Neutrophil (primary cell): ENCODE results near the gene NFATC4.

Experiments
- H3K27ac ChIP-seq: fragments of 200-600 bp; sonication (generic); 2 replicates; pipeline ENCODE4 v1.5.1; 2016; ENCODE audit warnings: mild to moderate bottlenecking, moderate library complexity
- H3K27me3 ChIP-seq: fragments of 200-600 bp; sonication (generic); 2 replicates; pipeline ENCODE4 v1.6.0; 2016; ENCODE audit warnings: mild to moderate bottlenecking
- H3K36me3 ChIP-seq: fragments of 200-600 bp; sonication (generic); 2 replicates; pipeline ENCODE4 v1.5.1; 2017
- H3K4me1 ChIP-seq, 2 experiments: fragments of 200-600 bp in 1 of 2; sonication (generic) in 1 of 2; 1 replicate in 1 of 2; 2 replicates in 1 of 2; pipeline versions ENCODE4 v1.5.1 to v1.6.1; 2013 to 2016; ENCODE audit warnings: low read depth in 1 of 2, low read length in 1 of 2, mild to moderate bottlenecking in 1 of 2, moderate library complexity in 1 of 2; ENCODE audit not compliant: control insufficient read depth in 1 of 2, insufficient read depth in 1 of 2
- H3K4me3 ChIP-seq, 2 experiments: fragments of 200-600 bp in 1 of 2; sonication (generic) in 1 of 2; 1 replicate in 1 of 2; 2 replicates in 1 of 2; pipeline ENCODE4 v1.5.1; 2013 to 2016; ENCODE audit warnings: low read depth in 1 of 2, low read length in 1 of 2, mild to moderate bottlenecking in 1 of 2, moderate library complexity in 1 of 2
- H3K9me3 ChIP-seq: fragments of 200-600 bp; sonication (generic); 2 replicates; pipeline ENCODE4 v1.5.1; 2016
- TF ChIP-seq, protein P1 (sequence below): fragments of 200-600 bp; sonication (generic); IDR thresholded peaks from 2 replicates; pipeline ENCODE4 v1.5.1; 2016; ENCODE audit warnings: antibody characterized with exemption

The NFATC4 gene

DNA sequence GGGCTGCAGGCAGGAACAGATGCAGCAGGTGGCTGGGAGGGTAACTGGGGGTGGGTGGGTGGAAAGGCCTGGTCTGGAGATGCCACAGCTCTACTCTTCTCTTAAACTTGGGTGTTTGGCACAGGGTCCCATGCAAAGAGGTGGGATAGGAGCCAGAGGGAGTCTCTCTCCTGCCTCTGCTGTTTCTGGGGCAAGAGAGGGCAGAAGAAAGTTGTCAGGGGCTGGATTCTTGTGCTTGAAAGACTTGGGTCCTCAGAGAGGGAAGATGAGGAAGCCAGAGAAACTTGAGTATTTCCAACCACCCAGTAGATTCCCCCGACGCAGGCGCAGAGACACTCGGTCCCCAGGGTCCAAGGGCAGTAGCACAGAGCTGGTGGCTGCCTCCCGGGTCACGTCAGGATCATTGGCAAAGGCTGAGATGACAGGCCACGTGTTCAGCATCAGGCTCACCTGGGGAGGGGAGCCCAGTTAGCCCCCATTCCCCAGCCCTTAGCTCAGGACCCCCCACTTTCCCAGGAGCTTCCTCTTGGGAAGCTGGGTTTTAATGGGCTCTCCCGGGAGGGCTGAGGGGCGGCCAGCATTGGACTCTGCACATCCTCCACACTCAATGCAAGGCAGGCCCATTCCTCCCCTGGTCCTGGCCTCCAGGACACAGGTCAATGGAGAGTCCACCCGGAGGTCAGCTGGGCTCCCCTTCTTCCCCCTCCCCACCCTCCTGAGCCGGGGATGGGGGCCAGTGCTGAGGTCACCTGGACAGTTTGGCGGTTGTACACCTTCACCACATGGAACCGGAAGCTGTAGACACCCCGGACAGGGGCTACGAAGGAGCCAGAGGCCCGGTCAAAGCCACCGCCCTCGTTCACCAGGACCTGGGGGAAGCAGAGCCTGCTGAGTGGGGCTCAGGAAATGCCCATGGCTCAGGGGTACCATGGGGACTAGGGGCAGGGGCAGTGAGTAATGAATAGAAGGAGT lies 59.8 kb downstream of the NFATC4 start:
- Histone ChIP-seq H3K27ac (no peak overlapping the region), H3K4me3 (no peak overlapping the region), H3K9me3 (no peaks in the 10 kb centered on the region), H3K36me3 (peaks cover 15% of the 10 kb centered on the region), H3K27me3 (no peaks in the 10 kb centered on the region), H3K4me1 (peaks cover 50 to 51% of the 10 kb centered on the region in 2 experiments)
- TF ChIP-seq, protein P1, sequence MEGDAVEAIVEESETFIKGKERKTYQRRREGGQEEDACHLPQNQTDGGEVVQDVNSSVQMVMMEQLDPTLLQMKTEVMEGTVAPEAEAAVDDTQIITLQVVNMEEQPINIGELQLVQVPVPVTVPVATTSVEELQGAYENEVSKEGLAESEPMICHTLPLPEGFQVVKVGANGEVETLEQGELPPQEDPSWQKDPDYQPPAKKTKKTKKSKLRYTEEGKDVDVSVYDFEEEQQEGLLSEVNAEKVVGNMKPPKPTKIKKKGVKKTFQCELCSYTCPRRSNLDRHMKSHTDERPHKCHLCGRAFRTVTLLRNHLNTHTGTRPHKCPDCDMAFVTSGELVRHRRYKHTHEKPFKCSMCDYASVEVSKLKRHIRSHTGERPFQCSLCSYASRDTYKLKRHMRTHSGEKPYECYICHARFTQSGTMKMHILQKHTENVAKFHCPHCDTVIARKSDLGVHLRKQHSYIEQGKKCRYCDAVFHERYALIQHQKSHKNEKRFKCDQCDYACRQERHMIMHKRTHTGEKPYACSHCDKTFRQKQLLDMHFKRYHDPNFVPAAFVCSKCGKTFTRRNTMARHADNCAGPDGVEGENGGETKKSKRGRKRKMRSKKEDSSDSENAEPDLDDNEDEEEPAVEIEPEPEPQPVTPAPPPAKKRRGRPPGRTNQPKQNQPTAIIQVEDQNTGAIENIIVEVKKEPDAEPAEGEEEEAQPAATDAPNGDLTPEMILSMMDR, result no peak

DNA sequence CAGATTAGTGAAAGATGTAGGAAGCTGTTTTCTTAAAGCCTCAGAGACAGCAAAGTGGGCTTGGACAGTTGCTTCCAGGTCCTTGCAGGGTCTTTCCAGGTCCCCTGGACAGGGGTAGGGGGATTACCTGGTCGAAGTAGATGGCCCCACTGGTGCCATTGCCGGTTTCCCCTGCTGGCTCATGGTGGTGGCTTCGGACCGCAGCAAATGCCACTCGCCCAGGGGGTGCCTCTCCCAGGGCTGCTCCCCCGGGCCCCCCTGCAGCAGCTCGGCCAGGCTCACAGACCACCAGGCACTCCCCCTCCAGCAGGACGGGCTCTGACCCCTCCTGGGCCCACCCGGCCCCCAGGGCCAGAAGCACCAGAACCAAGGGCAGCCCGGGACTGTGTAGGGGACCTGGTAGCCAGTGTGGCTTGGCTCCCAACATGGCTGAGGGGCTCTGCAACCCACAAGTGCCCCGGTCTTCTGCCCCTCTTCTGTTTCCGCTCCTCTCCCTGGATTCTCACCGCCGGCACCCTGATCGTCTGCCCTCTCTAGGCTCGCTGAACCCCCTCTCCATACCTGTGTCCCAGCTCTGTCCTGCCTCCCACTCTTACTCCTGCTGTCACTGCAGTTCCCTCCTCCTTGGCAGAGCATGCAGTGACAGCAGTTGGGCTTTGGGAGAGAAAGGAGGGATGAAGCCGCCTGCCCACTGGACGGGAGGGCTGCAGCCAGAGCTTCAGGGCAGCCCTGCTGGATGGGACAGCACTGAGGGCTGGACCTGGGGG lies 60.8 kb downstream of the NFATC4 start:
- Histone ChIP-seq H3K36me3 (peaks cover 25% of the 10 kb centered on the region), H3K4me1 (peaks cover 49 to 51% of the 10 kb centered on the region in 2 experiments), H3K9me3 (no peaks in the 10 kb centered on the region), H3K27me3 (no peaks in the 10 kb centered on the region), H3K27ac (peak overlapping the region; percentile 99), H3K4me3 (peak overlapping the region; percentile 84 to 98)
- TF ChIP-seq, protein P1, result no peak
